GM21825 (cell line): ENCODE measurements around the gene GON7.
"Not testable (repeated sequence)": the region's sequence is repeated elsewhere in the genome, so short reads cannot be mapped to it uniquely, and the experiment has no call there.

Source experiments
- ATAC-seq: cut with Tn5 transposase; IDR thresholded peaks from one replicate; pipeline ENCODE4 v1.9.1; 2021; ENCODE audit warnings: mild to moderate bottlenecking, moderate library complexity; ENCODE audit not compliant: unreplicated experiment

The GON7 gene

DNA sequence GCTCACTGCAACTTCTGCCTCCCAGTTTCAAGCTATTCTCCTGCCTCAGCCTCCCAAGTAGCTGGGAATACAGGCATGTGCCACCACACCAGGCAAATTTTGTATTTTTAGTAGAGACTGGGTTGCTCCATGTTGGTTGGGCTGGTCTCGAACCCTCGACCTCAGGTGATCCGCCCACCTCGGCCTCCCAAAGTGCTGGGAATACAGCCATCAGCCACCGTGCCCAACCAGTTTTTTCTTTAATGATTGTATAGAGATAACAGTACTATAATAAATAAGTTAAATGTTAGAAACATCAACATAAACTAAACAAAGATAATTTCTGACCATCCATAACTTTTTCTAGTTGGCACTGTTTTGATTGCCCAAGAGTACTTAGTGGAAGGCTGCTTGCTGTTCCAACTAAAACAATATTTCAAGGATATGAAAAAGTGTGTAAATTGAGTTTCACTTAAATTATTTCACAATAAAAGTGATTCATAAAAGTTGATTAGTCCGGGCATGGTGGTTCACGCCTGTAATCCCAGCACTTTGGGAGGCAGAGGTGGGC, 5.6 kb downstream of the GON7 start:
- no peak for ATAC-seq

DNA sequence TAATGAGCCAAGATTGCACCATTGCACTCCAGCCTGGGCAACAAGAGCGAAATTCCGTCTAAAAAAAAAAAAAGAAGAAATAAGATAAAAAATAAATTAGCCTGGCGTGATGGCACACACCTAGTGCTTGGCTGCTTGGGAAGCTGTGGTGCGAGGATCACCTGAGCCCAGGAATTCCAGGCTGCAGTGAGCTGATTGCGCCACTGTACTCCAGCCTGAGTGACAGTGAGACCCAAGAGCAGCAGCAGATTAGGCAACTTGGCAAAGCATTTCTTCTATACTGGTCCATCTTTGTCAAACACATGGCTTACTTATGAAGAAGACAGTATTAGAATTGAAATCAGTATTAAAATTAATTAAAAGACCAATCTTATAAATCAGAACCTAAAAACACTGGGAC, 6.3 kb downstream of the GON7 start:
- no peak for ATAC-seq

DNA sequence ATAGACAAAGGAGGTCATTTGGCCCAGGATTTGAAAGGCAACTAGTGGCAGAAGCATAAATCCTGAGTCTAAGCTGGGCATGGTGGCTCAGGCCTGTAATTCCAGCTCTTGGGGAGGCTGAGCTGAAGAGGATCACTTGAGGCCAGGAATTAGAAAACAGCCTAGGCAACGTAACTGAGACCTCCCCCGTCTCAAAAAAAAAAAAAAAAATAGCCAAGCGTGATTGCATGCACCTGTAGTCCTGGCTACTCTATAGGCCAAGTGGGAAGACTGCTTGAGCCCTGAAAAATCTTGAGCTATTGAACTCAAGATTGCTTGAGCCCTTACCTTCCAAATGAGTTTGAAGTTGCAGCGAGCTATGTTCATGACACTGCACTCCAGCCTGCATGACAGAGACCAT, 7.8 kb downstream of the GON7 start:
- no peak for ATAC-seq

DNA sequence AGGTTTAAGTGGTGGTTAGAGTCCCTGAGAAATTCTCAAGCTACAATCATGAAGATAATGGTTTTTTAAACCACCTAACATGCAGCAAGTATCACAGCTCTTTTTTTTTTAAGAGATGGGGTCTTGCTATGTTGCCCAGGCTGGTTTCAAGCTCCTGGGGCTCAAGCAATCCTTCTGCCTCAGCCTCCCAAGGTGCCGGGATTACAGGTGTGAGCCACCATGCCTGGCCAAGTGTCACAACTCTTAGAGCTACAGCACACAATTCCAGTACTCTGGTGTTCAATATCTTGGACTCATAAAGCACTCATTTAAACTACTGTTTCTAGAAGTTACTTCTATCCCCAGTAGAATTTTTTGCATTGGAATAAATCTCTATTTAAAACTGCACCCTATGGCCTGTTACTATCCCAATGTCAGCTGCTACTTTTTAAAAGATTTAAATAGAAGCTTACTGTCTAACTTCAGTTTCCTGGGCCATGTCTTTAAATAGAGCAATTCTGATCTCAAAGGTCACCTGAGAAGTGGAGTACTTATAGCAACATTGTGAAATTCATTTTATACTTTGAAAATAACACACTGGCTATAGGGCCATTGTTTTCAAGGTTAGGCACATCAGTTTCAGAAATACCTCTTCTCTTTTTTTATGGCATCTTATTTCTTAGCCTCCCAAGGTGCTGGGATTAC, 11.4 kb downstream of the GON7 start:
- no peak for ATAC-seq

DNA sequence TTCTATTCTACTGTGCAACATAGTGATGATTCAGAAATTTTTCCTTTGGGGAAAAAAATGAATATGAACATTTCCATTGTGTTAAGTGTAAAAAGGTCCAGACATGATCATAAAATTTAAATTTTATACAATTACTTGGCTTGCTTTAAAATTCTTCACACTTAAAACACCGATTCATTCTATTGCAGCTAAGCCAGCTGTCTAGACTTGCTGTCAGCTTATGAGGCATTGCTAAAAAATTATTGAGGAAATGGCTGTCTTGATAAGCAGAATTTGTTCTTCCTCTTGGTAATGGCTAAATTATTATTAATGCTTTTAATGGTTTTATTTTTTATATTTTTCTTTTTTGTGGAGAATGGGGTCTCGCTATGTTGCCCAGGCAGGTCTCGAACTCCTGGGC, 19.9 kb downstream of the GON7 start:
- no peak for ATAC-seq

DNA sequence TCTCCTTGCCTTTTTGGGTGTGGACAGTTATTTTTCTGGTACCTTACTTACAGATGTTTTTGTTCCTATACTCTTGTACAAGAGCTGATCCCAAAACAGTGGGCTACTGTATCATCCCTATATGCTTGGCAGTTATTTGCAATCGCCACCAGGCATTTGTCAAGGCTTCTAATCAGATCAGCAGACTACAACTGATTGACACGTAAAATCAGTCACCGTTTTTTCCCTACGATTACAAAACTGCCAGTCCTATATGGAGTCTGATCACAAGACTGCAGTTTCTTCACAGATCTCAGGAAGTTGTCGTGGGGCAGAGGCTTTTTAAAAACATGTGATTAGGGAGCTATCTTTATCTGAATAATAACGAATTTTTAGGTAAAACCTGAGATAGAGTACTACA, 20.4 kb downstream of the GON7 start:
- no peak for ATAC-seq

DNA sequence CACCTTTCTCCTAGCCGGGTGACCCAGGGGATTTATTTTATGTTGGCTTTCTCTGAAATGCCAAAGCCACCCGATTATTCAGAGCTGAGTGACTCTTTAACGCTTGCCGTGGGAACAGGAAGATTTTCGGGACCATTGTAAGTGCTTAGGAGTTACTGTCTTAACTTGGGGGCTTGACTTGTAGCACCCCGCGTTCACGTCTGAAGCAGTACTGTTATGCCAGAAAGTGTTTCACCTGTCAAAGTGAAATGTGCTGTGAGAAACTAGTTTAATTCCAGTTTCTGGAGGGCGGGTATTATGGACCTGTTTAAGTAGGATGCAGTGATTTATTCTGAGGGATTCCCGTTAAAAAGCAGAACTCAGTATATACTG, 21.5 kb downstream of the GON7 start:
- no peak for ATAC-seq

DNA sequence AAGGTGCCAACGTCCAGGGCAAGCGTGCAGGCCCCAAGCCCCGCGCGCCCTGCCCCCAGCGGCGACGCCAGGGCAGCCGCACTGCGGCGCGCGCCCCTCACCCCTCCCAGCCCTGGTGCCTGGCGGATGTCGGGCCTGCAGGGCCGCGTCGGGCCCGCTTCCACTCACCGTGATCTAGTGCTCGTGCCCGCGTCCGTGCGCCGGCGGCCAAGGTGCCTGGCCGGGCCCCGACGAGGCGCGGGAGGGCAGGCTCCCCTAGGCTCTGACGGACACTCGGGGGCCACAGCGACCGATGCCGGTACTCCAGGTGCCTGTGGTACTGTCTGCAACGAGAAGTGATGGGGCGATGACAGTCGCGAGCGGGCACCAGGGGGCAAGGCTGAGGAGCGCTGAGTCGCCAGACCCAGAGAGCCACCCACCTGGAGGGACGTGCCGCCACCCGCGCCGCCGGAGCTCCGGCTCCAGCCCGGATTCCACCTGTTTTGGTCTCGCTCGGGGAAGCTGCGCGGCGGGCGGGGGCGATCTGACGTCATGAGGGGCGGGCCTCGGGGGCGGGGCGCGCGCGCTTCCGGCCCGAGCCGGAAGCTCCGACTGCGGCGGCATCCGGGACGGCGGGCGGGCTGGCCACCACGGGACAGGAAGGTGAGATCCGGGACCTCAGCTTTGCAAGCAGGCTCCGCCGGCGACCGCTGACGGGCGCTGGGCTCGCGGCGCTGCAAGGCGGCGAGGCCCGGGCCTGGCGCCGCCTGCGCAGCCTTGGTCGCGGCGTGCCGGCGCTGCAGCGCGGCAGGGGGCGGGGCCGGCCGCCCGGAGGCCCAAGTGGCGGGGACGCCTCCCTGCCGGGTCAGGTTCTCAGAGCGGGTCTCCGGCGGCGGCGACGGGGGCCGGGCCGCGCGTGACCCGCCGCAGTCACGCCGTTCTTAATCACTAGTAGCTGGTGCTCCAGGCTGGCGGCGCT, 22.2 kb downstream of the GON7 start, which contains the start of the genes LYSET and MOAP1:
TSS of gene LYSET (plus strand) at position 927 of the 958 bp plus-strand sequence. CDS start 89 bp downstream, outside the sequence.
TSS of gene MOAP1 (minus strand) at position 507 of the 958 bp plus-strand sequence. CDS start 655 bp downstream, outside the sequence.
- peak; percentile 80 for ATAC-seq

DNA sequence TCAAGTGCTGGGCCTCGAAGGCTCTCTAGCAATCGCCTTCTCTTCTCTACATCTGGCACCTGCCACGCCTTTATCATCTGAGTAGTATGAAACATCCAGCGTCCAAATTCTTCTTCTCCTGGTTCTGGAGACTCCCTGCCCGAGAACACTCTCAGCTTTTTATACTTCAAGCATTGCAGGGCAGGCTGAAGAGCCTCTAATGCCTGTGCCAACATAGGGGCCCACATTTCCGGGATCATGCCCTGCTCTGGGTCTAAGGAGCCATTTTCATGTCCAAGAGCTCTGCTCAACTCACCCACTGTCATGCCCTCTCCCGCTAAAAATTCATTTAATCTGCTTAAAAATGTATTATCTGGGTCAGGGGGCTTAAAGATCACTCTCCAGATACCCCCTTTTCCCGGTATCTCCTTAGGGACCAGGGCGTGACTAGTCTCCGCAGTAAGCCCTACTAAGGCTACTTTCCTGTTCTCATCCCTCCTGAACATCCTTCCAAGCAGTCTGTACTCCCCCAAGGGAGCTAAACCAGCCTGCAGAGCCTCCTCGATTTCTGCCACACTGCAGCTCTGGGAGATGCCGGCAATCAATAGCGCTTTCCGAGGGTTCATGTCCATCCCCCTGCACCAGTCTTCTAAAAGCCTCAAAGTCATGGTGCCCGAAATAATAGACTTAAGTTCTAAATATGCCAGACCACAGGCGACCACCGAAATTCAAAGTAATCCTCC, 23.1 kb downstream of the GON7 start:
- no peak for ATAC-seq

DNA sequence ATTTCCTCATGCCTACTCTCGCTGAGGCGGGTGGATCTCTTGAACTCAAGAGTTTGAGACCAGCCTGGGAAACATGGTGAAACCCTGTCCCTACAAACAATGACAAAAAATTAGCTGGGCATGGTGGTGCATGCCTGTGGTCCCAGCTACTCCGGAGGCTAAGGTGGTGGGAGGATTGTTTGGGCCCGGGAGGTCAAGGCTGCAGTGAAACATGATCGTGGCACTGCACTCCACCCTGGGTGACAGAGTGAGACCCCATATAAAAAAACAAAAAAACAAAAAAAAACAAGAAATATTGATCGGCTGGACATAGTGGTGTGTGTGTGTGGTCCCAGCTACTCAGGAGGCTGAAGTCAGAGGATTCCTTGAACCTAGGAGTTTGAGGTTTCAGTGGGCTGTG, 31.4 kb downstream of the GON7 start:
- no peak for ATAC-seq

DNA sequence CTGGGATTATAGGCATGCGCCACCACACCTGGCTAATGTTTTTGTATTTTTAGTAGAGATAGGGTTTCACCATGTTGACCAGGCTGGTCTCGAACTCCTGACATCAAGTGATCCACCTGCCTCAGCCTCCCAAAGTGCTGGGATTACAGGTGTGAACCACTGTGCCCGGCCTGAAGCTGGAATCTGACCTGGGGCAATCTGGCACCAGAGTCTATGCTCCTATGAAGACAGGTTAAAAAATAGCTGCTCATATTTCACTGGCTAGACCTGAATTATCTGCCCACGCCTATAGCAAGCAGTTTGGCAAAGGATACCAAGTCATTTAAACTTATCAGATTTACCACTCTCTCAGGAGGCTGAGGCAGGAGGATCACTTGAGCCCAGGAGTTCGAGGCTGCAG, 32.1 kb downstream of the GON7 start:
- ATAC-seq, result not testable (repeated sequence)

DNA sequence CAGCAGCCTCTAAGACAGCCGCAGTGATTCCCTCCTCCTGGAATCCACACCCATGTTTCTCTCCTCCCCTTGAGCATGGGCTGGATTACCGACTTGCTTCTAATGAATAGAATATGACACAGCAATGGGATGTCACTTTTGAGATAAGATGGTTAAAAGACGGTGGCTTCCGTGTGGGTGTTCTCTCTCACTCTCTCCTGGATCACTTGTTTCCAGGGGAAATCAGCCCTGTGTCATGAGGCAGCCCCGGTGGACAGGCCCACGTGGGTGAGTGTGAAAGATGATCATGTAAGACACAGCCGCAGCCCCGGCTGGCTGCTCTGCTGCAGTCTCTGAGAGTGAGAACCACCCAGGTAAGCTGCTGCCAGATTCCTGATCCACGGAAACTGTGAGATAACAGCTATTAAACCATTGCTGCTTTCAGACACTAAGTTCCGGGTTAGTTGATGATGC, 32.9 kb downstream of the GON7 start:
- ATAC-seq, result no peak

DNA sequence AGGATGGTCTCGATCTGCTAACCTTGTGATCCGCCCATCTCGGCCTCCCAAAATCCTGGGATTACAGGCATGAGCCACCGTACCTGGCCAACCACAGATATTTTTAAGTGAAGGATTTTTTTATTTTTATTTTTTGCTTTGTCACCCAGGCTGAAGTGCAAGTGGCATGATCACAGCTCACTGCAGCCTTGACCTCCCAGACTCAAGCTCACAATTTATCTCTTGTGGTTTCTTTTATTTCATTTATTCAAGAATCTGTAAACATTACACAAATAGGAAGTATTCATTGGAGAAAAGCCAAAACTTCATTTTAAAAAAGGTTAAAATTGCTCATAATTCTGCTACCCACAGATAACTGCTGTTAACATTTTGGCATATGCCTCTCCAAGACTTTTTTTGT, 35.5 kb downstream of the GON7 start:
- ATAC-seq, result no peak

DNA sequence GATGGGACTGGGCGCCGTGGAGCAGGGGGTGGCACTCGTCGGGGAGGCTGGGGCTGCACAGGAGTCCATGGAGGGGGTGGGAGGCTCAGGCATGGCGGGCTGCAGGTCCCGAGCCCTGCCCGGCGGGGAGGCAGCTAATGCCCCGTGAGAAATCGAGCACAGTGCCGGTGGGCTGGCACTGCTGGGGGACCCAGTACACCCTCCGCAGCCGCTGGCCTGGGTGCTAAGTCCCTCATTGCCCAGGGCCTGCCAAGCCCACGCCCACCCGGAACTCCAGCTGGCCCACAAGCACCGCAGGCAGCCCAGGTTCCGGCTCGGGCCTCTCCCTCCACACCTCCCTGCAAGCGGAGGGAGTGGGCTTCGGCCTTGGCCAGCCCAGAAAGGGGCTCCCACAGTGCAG, 36.7 kb downstream of the GON7 start:
- ATAC-seq, result not testable (repeated sequence)

DNA sequence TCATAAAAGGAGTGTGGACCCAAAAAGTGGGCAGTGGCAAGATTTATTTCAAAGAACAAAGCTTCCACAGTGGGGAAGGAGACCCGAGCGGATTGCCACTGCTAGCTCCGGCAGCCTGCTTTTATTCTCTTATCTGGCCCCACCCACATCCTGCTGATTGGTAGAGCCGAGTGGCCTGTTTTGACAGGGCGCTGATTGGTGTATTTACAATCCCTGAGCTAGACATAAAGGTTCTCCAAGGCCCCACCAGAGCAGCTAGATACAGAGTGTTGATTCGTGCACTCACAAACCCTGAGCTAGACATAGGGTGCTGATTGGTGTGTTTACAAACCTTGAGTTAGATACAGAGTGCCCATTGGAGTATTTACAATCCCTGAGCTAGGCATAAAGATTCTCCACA, 37.2 kb downstream of the GON7 start:
- ATAC-seq, result not testable (repeated sequence)

DNA sequence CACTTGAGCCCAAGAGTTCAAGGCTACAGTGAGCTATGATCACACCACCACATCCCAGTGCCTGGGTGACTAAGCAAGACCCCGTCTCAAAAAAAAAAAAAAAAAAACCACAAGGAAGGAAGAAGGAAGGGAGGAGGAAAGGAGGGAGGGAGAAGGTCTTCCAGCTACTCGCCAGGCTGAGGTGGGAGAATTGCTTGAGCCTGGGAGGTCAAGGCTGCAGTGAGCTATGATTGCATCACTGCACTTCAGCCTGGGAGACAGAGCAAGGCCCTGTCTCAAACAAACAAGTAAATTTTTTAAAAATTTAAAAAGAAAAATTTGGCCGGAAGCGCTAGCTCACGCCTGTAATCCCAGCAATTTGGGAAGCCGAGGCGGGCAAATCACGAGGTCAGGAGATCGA, 38.3 kb downstream of the GON7 start:
- not testable (repeated sequence) for ATAC-seq

DNA sequence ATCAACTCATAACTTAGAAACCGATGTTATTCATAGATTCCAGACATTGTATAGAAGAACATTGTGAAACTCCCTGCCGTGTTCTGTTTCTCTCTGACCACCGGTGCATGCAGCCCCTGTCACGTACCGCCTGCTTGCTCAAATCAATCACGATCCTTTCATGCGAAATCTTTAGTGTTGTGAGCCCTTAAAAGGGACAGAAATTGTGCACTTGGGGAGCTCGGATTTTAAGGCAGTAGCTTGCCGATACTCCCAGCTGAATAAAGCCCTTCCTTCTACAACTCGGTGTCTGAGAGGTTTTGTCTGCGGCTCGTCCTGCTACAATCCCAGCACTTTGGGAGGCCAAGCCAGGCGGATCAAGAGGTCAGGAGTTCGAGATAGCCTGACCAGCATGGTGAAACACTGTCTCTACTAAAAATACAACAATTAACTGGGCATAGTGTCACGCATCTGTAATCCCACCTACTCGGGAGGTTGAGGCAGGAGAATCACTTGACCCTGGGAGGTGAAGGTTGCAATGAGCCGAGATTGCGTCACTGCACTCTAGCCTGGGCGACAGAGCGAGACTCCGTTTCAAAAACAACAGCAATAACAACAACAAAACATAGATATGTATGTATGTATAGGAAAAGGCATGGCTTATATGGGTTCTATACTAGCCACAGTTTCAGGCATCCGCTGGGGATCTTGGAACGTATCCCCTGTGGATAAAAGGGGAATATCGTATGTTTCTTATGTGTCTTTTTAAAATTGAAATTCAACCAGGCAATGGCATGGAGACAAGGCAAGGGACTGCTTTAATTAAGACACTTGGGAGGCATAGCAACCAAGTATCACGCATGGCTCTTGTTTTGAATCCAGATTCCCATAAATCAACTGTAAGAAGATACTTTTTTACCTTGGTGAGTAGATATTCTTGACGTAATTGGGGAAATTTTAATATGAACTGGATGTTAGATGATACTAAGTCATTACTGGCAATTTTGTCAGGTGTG, 41.3 kb downstream of the GON7 start:
- not testable (repeated sequence) for ATAC-seq

DNA sequence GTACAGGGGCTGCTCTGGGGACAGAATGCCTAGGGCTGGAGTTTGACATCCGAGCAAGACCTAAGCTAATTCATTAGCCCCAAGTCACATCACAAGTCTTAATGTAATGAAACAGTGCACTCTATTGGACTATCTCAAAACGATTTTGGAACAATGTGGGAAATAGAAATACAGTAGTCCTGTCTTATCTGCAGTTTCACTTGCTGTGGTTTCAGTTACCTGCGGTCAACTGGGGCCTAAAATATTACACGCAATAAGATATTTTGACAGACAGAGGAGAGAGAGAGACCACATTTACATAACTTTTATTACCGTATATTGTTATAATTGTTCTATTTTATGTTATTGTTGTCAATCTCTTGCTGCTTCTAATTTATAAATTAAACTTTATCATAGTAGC, 43.3 kb downstream of the GON7 start:
- no peak for ATAC-seq

DNA sequence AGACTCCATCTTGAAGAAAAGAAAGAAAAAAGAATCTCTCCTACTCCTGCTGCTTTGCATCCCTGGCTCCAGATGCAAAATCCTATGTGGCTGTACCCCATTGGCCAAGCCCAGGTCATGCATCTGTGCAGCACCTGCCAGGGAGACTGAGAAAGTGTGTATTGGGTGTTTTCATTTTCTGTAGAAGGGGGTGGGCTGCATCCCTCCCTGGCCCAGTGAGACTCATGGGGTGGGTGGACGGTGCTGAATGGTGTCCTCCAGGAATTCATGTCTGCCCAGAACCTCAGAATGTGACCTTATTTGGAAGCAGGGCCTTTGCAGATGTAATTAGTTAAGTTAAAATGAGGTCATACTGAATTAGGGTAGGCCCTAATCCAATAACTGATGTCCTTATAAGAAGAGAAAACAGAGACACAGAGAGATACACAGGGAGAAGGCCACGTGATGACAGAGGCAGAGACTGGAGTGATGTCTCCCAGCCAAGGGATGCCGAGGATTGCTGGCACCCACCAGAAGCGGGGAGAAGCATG, 45.4 kb downstream of the GON7 start:
- ATAC-seq, result no peak
